Stimulated activated naive CD8-positive, alpha-beta T cell treated with anti-CD3 and anti-CD28 coated beads, Interleukin-15, Interleukin-2, amounts not matched to agents 100 U/mL and 50 U/mL, for 24 hours (primary cell): ENCODE measurements around the gene LHX4.
"Not testable (repeated sequence)": the region's sequence is repeated elsewhere in the genome, so short reads cannot be mapped to it uniquely, and the experiment has no call there.

Source experiments
- ATAC-seq: fragments of 150-1000 bp; cut with Tn5 transposase; one replicate; pipeline ENCODE4 v1.10.0; 2021
- DNase-seq: peaks from one replicate; pipeline ENCODE4 v3.0.0; 2021

The LHX4 gene

DNA sequence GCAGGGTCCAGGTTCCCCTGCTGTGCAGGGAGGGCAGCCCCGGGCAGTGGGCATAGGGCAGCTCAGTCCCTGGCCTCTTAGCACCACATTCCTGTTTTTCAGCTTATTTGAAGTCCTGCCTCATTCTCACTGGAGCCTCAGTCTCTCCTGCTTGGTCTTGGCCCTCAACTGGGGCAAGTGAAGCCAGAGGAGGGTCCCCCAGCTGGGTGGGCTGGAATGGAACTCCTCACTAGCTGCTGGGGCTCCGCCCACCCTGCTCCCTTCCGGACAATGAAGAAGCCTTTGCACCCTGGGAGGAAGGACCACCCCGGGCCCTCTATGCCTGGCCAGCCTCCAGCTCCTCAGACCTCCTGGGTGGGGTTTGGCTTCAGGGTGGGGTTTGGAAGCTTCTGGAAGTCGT lies 32.8 kb upstream of the LHX4 start:
- ATAC-seq (no peak), DNase-seq (no peak)

DNA sequence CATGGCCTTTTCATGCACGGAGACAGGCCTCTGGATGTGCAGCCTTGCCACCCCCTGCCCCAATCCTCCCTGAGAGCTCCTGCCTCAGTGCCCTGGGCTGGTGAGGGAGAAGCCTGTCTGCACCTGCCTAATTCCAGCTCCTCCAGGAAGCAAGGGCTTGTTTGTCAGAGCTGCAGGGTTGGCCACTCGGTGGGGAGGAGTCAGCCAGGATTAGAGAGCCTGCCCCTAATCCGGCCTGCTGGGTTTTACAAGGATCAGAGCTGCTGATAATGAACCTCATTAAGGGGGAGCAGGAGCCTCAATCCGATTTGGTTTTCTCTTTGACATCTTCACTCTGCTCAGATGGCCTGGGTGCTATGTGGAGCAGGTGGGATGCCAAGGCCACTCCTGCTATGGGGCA lies 31.9 kb upstream of the LHX4 start:
- no peak for ATAC-seq

DNA sequence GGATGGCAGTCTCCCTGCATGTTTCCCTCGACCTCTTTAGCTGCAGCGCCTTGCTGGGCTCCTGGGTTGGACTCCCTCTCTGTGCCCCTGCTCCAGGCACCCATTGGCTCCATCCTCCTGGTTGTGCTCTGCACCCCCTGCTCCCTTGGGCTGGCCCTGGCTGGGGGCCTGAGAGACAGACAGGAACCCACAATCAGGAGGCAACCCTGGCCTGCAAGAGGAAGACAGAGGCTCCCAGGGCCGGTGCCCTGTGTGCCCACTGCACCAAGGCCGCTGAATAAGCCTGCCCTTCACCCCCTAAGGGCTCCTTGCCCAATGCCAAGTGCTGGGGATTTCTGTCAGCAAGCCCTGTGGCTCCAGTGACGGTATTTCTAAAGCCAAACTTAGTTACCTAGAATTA lies 31.5 kb upstream of the LHX4 start:
- no peak for ATAC-seq
- DNase-seq: no peak

More for the DNA sequence above, 31.9 kb upstream of the LHX4 start:
- no peak for DNase-seq

GRCh38 chr1:180199018-180199417 lies 31.0 kb upstream of the LHX4 start:
- ATAC-seq (no peak), DNase-seq (no peak)

DNA sequence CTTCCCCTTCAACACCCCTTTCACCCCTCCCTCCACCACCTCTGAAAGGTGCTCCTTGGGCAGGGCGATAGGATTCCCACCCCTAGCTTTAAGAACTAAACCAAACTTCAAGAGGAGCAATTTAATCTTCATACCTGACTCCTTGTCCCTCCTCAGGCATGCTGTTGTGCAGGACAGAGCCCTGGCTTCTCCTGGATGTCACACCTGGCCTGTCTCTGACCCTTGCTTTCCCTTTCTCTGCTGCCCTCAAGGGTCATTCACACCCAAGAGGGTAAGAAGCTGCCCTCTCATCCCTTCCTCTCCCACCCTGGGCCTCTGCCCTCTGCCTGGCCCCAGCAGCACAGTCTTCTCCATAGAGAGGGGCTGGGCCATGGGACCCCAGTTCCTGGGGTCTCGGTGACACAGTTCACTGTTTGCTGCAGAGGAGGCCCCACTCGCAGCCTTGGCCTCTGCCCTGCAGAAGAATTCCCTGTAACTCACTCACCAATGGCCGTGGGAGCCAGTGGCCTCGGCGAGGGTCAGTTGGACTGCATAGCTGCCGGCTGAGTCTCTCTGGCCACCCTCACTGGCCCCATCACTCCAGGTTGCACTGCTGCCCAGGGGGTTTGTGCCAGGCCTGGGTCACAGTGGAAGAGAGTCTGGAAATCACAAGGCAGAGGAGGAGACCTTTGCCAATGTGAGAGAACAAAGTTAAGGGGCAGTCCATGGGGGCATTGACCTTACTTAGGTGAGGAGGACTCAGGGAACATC lies 28.4 kb upstream of the LHX4 start:
- ATAC-seq (no peak), DNase-seq (no peak)

GRCh38 chr1:180202588-180202987 lies 27.5 kb upstream of the LHX4 start:
- ATAC-seq: not testable (repeated sequence)

DNA sequence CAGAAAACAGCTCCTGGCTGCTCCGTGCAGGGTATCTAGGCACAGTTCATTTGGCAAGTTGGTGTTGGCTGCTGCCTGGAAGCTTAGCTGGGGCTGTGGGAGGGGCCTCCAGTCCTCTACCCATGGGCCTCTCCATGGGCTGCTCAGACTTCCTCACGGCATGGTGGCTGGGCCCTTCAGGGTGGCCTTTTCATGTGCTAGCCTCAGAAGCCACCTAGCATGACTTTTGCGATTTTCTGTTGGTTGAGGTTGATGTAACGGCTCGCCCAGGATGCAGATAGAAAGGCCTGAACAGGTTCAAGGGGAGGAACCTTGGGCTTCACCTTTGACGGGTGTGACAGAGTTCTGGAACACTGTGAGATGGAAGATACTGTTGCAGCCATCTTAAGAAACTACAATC lies 25.8 kb upstream of the LHX4 start:
- DNase-seq (no peak), ATAC-seq (no peak)

More at GRCh38 chr1:180202588-180202987, 27.5 kb upstream of the LHX4 start:
- not testable (repeated sequence) for DNase-seq

DNA sequence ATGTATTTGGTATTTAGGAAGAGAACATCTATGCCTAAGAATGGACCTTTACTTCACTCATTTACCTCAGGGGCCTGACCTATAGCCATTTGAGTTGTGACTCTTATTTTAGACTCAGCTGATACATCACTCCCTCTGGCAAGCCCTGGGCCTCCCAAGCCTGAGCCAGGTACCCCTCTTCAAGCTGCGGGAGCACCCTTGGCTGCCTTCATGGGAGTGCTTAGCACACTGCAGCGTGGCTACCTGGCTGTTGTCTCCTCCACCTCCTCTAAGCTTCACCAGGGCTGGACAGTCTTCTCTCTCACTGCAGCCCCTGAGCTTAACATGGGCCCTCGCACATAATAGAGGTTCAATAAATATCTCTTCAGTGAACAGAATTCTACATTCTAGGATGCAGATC lies 23.5 kb upstream of the LHX4 start:
- ATAC-seq (no peak), DNase-seq (no peak)

DNA sequence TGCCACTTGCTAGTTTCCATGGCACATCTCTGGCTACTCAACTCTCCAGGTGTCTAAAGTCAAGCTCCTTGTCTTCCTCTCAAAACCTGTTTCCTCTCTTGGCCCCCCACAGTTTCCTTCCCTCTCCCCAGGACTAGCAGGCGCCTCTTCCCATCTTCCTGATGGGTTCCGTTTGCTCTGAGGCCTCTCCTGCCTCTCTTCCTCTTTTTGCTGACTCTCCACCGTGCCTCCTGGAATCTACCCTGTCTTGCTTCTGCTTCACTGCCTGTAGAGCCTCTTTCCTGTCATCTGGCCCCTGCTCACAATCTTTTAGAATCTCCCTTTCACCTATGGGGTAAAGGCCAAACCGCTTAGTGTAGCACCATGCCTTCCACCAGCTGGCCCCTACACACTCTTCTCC lies 21.8 kb upstream of the LHX4 start:
- ATAC-seq (no peak), DNase-seq (no peak)

GRCh38 chr1:180210008-180210620 lies 19.9 kb upstream of the LHX4 start:
- ATAC-seq: no peak
- no peak for DNase-seq

- ATAC-seq: no peak
- no peak for DNase-seq
Observed at GRCh38 chr1:180211156-180211859, 18.8 kb upstream of the LHX4 start.

- DNase-seq (no peak), ATAC-seq (no peak)
Observed at GRCh38 chr1:180211860-180212229, 18.2 kb upstream of the LHX4 start.

DNA sequence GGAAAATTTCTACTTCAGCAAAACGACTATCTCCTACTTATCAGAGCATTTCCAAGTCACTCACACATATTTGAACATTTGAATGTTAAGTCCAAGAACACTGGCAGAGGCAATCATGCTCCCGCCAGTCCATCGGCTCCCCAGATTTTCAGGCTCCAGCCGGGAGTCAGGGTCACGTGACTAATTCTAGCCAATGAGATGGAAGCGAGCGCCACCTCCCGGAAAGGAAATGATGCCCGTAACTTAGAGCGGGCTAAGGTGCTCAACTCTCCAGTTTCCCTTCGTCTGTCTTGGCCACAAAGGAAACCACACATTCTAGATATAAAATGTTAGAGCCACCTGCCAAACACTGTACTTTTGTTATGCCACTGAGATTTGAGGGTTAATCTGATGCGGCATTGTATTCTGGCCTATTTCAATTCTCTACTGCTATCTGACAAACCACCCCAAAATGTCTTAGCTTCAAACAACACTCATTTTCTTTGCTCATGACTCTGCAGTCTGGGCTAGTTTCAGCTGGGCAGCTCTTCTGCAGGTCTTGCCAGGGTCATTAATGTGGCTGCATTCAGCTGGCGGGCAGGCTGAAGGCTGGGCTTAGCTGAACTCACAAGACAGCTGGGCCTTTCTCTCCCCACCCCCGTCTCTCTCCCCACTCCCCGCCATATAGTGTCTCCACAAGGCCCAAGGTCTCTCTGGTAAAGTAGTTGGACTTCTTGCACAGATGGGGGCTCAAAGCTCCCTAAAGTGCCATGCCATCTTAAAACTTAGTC lies 16.5 kb upstream of the LHX4 start:
- DNase-seq (peak; percentile 64), ATAC-seq (peak; percentile 56)

DNA sequence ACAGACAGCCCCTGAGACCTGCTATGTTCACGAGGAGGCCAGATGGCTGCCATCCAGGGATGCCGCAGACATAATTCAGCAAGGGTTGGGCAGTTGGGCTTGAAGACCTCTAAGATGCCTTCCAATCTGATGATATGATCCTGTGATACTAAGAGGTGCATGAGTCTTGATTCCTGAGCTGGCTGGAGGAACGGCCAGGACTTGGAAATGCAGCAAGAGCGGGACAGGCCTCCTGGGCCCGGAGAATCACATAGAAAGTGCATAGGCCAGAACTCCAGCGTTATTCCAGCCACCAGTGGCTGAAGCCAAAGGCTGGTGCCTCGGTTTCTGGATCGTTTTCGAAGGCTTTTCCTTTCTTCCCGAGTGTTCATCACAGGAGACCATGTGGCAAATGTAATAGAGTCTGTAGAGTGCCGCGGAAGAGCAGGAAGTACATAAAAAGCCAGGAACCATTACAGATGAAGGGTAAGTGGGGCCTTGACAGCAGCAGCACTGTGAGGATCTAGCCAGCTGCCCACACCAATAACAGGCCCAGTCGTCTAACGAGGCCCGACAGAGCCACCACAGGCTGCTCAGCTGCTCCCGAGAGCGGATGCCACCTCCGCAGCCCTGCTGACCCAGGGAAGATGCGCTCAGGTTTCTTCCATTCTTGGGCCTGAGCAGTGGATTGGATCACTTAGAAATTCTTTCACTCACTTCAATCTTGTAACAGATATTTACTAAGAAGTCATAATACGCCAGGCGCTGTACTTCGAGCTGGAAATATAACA lies 14.0 kb upstream of the LHX4 start:
- no peak for ATAC-seq

DNA sequence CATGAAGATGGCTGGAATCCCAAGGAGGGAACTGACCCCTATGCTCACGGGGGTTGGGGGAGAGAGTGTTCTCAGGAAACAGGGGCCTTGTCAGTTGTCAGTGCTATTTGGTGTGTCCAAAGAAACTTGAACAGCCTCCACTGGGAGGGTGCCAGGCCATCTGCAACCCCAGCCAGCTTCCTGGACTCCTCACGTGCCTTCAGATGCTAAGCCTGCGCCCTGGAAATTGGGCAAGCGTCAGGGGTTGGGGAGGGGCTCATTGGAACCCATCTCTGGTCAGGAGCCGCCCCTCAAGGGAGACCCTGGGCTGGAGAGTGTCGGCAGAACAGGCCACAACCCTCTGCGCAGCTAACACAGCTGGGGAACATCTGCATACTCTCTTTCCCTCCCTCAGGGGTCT lies 13.1 kb upstream of the LHX4 start:
- DNase-seq (no peak), ATAC-seq (no peak)

More for the DNA sequence above, 14.0 kb upstream of the LHX4 start:
- DNase-seq: no peak

- DNase-seq: no peak
- no peak for ATAC-seq
Observed at GRCh38 chr1:180218806-180219765, 11.0 kb upstream of the LHX4 start.

GRCh38 chr1:180219776-180220175 lies 10.3 kb upstream of the LHX4 start:
- ATAC-seq: no peak
- no peak for DNase-seq

DNA sequence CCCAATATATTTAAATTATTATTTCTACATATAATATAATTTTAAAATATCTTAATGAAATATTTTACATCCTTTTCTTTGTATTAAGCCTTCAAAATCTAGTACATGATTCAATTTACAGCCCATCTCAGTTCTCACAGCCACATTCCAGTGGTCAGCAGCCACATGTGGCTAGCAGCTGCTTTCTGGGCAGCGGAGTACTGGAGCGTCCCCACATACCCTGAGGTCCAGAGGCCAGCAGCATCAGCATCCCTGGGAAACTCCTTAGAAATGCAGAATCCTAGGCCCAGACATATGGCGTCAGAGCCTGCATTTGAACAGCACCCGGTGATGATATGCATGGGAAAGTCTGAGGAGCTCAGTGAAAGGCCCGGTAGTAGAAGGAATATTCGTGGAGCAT lies 8.6 kb upstream of the LHX4 start:
- DNase-seq (no peak), ATAC-seq (no peak)

DNA sequence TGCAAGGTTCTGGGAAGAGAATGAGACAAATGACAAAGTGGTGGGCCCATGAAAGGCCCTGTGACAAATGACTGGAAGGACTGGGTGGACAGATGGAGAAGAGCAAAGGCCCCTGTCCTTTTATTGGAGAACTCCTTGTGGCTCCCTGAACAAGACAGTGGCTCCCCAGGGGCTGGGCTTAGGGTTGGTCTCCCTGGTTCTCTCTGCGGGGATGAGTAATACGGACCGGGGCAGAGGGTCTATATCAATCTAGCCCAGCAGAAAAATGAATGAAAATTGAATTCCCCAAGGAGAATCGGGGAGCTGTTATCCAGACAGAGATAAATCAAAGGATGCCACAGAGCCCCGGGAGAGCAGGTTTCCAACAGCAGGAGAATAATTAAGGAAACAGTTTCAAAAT lies 5.2 kb upstream of the LHX4 start:
- no peak for ATAC-seq
- no peak for DNase-seq

- no peak for DNase-seq
- ATAC-seq: no peak
Observed at GRCh38 chr1:180225403-180225802, 4.7 kb upstream of the LHX4 start.
